Keratinocyte (primary cell): ENCODE measurements around the gene SERBP1. TPM values are rescaled to one million over a fixed set of nuclear protein-coding genes. Genes with fewer than 3 reads are reported as not detected.

Source experiments
- DNase-seq: peaks from one replicate; pipeline ENCODE4 v3.0.0-alpha.2; 2011; ENCODE audit warnings: low read depth, missing footprints, low spot score
- FAIRE-seq: peaks from 2 replicates; lab custom pipeline; 2011; peaks lifted over from hg19 to GRCh38; lab: Jason Lieb, UNC
- H2AFZ ChIP-seq: 2 replicates; pipeline ENCODE4 v1.6.0; 2012; ENCODE audit warnings: low read length, control low read depth, inconsistent platforms; ENCODE audit not compliant: control insufficient read depth
- H3K27ac ChIP-seq: 2 replicates; pipeline ENCODE4 v1.5.1; 2011; ENCODE audit warnings: low read length; ENCODE audit not compliant: control insufficient read depth, insufficient read depth
- H3K27me3 ChIP-seq: 3 replicates; pipeline ENCODE4 v1.6.0; 2011; ENCODE audit warnings: low read length; ENCODE audit not compliant: control insufficient read depth, insufficient read depth; ENCODE audit errors: extremely low read depth
- H3K36me3 ChIP-seq, 2 experiments: 2 replicates in 1 of 2; 3 replicates in 1 of 2; pipeline ENCODE4 v1.5.1; 2011; ENCODE audit warnings: low read length in 2 of 2, mild to moderate bottlenecking in 1 of 2; ENCODE audit not compliant: control insufficient read depth in 2 of 2, insufficient read depth in 2 of 2; ENCODE audit errors: extremely low read depth in 1 of 2
- H3K4me1 ChIP-seq: 3 replicates; pipeline ENCODE4 v1.5.1; 2011; ENCODE audit warnings: low read length; ENCODE audit not compliant: control insufficient read depth, insufficient read depth; ENCODE audit errors: extremely low read depth
- H3K4me2 ChIP-seq: 3 replicates; pipeline ENCODE4 v1.6.0; 2011; ENCODE audit warnings: low read depth, low read length; ENCODE audit not compliant: control insufficient read depth, insufficient read depth; ENCODE audit errors: extremely low read depth
- H3K4me3 ChIP-seq, 3 experiments: fragments of 200-600 bp in 1 of 3; sonication (generic) in 1 of 3; 2 replicates in 2 of 3; 3 replicates in 1 of 3; pipeline ENCODE4 v1.5.1; 2011 to 2016; ENCODE audit warnings: low read length in 3 of 3, mild to moderate bottlenecking in 3 of 3, control low read depth in 2 of 3, inconsistent platforms in 1 of 3, low read depth in 1 of 3, mixed read lengths in 1 of 3, mixed run types in 1 of 3, moderate library complexity in 1 of 3; ENCODE audit not compliant: control insufficient read depth in 2 of 3, insufficient read depth in 2 of 3; ENCODE audit errors: extremely low read depth in 1 of 3
- H3K79me2 ChIP-seq: 2 replicates; pipeline ENCODE4 v1.6.0; 2012; ENCODE audit warnings: low read length; ENCODE audit not compliant: control insufficient read depth, insufficient read depth
- H3K9ac ChIP-seq: 3 replicates; pipeline ENCODE4 v1.6.0; 2011; ENCODE audit warnings: low read length; ENCODE audit not compliant: control insufficient read depth, insufficient read depth; ENCODE audit errors: extremely low read depth
- H3K9me1 ChIP-seq: 3 replicates; pipeline ENCODE4 v1.6.0; 2011; ENCODE audit warnings: low read length; ENCODE audit not compliant: control insufficient read depth, insufficient read depth; ENCODE audit errors: extremely low read depth
- H3K9me3 ChIP-seq: 2 replicates; pipeline ENCODE4 v1.5.1; 2012; ENCODE audit warnings: low read depth, low read length; ENCODE audit not compliant: control insufficient read depth
- H4K20me1 ChIP-seq: 3 replicates; pipeline ENCODE4 v1.6.0; 2011; ENCODE audit warnings: low read length; ENCODE audit not compliant: control insufficient read depth, insufficient read depth; ENCODE audit errors: extremely low read depth
- CTCF ChIP-seq, 3 experiments: IDR thresholded peaks in 1 of 3; conservative IDR thresholded peaks in 1 of 3; optimal IDR thresholded peaks in 1 of 3; 2 replicates in 2 of 3; 3 replicates in 1 of 3; pipeline versions ENCODE3 to v1.5.1; 2011; ENCODE audit warnings: low read length in 3 of 3, mild to moderate bottlenecking in 3 of 3, moderate library complexity in 2 of 3, control low read depth in 1 of 3, inconsistent platforms in 1 of 3; ENCODE audit not compliant: insufficient read depth in 2 of 3; ENCODE audit errors: extremely low read depth in 1 of 3
- EZH2 ChIP-seq: IDR thresholded peaks from one replicate; pipeline ENCODE4 v1.6.1; 2012; ENCODE audit warnings: inconsistent platforms, mild to moderate bottlenecking, low read length, moderate library complexity
- dilution Hi-C: fragments of 300-500 bp; cut with MboI; formaldehyde crosslinking; loops from one replicate; pipeline ENCODE4 v1.7.0; 2020; ENCODE audit warnings: low sequenced_read_pairs; ENCODE audit not compliant: extremely low pct_ligation_motif_present
- polyA minus RNA-seq, 3 experiments: library from RNA; depleted of rRNA, polyadenylated mRNA; stranded (reverse); fragments of >200 nt; gene quantifications; 1 replicate in 1 of 3; 2 replicates in 1 of 3; 3 replicates in 1 of 3; pipeline ENCODE4 v1.2.3, GENCODE V29; 2011
- polyA plus RNA-seq, 5 experiments: library from polyadenylated mRNA; depleted of rRNA in 3 of 5; stranded (reverse) in 3 of 5; stranded (forward) in 1 of 5; unstranded in 1 of 5; fragments of >200 nt; gene quantifications; 1 replicate in 1 of 5; 2 replicates in 3 of 5; 3 replicates in 1 of 5; pipeline versions ENCODE4 v1.2.1 to v1.2.3, GENCODE V29; 2011 to 2012; ENCODE audit warnings: missing spikeins in 2 of 5, low read depth in 1 of 5, low replicate concordance in 1 of 5

The SERBP1 gene
- polyA plus RNA-seq (197 to 352 TPM (median 286 TPM) in 3 replicates), polyA minus RNA-seq (44.8 to 115 TPM (median 55.0 TPM) in 3 replicates)
- polyA plus RNA-seq (2011; ENCODE audit: low read depth) = 870 TPM
- polyA plus RNA-seq (2011; cell fraction: cytosol; rRNA removed) = 227 and 270 TPM in 2 replicates
- 120 and 203 TPM in 2 replicates for polyA plus RNA-seq (2011; cell fraction: nucleus; rRNA removed)
- polyA plus RNA-seq (2012; ENCODE audit: low replicate concordance) = 161 and 304 TPM in 2 replicates
- 241 TPM for polyA minus RNA-seq (2011; cell fraction: cytosol; rRNA and poly(A)+ RNA removed)
- 47.8 and 84.2 TPM in 2 replicates for polyA minus RNA-seq (2011; cell fraction: nucleus; rRNA and poly(A)+ RNA removed)

GRCh38 chr1:67430358-67431155, at the start of gene SERBP1:
Gene SERBP1, minus strand, starts transcription at chr1:67430402. Its CDS starts 102 bp downstream, at chr1:67430300.
- Histone ChIP-seq H3K79me2 (peaks cover 47% of the 10 kb centered on the region), H3K36me3 (peaks cover 5 to 18% of the 10 kb centered on the region in 2 experiments), H2AFZ (peak within 1 kb of the TSS; percentile 99), H3K9me1 (no peaks in the 10 kb centered on the region), H3K4me2 (peak within 1 kb of the TSS; percentile 85), H3K9me3 (no peaks in the 10 kb centered on the region), H3K4me3 (peak within 1 kb of the TSS; percentile 94 to 99 (median 98)), H3K9ac (peak within 1 kb of the TSS; percentile 97), H3K27ac (peak within 1 kb of the TSS; percentile 97), H3K4me1 (peaks cover 32% of the 10 kb centered on the region), H3K27me3 (no peaks in the 10 kb centered on the region), H4K20me1 (peaks cover 37% of the 10 kb centered on the region)
- peak; percentile 87 for DNase-seq
- no peak for TF ChIP-seq CTCF (optimal IDR thresholded peaks at IDR 0.05 in 1 of 3, IDR thresholded peaks at IDR 0.05 in 1 of 3, conservative IDR thresholded peaks at IDR 0.05 in 1 of 3; ENCODE audit: extremely low read depth in 1 of 3, insufficient read depth in 2 of 3, low read length in 3 of 3)
- no peak for TF ChIP-seq EZH2
- dilution Hi-C loops = no loop called here
- FAIRE-seq = peak; percentile 73

- Histone ChIP-seq H3K36me3 (no peaks in the 10 kb centered on the region), H2AFZ (no peak overlapping the region), H3K9me3 (no peaks in the 10 kb centered on the region), H3K27me3 (no peaks in the 10 kb centered on the region), H3K79me2 (no peaks in the 10 kb centered on the region), H3K4me1 (no peaks in the 10 kb centered on the region), H4K20me1 (no peaks in the 10 kb centered on the region), H3K4me3 (no peak overlapping the region), H3K9me1 (no peaks in the 10 kb centered on the region), H3K9ac (no peak overlapping the region), H3K4me2 (no peak overlapping the region), H3K27ac (no peak overlapping the region)
- TF ChIP-seq CTCF (optimal IDR thresholded peaks at IDR 0.05 in 1 of 3, IDR thresholded peaks at IDR 0.05 in 1 of 3, conservative IDR thresholded peaks at IDR 0.05 in 1 of 3; ENCODE audit: extremely low read depth in 1 of 3, insufficient read depth in 2 of 3, low read length in 3 of 3) (no peak), EZH2 (no peak)
- DNase-seq (no peak), FAIRE-seq (no peak)
- dilution Hi-C loops = no loop called here
Measured at GRCh38 chr1:67479146-67479891, 49.1 kb upstream of the SERBP1 start.
